Hepatocyte (in vitro differentiated cells): Measurements from ENCODE around the gene CIAO3. TPM values are rescaled to one million over a fixed set of nuclear protein-coding genes. Genes with fewer than 3 reads are reported as not detected.

Source experiments
- DNase-seq: peaks from one replicate; pipeline ENCODE4 v3.0.0-alpha.2; 2016; ENCODE audit warnings: low spot score
- H2AFZ ChIP-seq: fragments of 200-600 bp; sonication (generic); 2 replicates; pipeline ENCODE4 v1.6.0; 2016; ENCODE audit warnings: antibody characterized with exemption, mild to moderate bottlenecking
- H3K27ac ChIP-seq: fragments of 200-600 bp; sonication (generic); 2 replicates; pipeline ENCODE4 v1.5.1; 2016; ENCODE audit warnings: mild to moderate bottlenecking
- H3K27me3 ChIP-seq: fragments of 200-600 bp; sonication (generic); 2 replicates; pipeline ENCODE4 v1.6.1; 2016
- H3K36me3 ChIP-seq: fragments of 200-600 bp; sonication (generic); replicated peaks from 2 replicates; pipeline ENCODE4 v1.5.1; 2016; ENCODE audit warnings: low read depth; ENCODE audit not compliant: insufficient read depth
- H3K4me1 ChIP-seq: fragments of 200-600 bp; sonication (generic); 2 replicates; pipeline ENCODE4 v1.5.1; 2016; ENCODE audit warnings: mild to moderate bottlenecking, moderate library complexity; ENCODE audit not compliant: insufficient read depth
- H3K4me2 ChIP-seq: fragments of 200-600 bp; sonication (generic); 2 replicates; pipeline ENCODE4 v1.6.0; 2016
- H3K4me3 ChIP-seq: fragments of 200-600 bp; sonication (generic); 2 replicates; pipeline ENCODE4 v1.5.1; 2016; ENCODE audit warnings: mild to moderate bottlenecking
- H3K79me2 ChIP-seq: fragments of 200-600 bp; sonication (generic); 2 replicates; pipeline ENCODE4 v1.6.0; 2017; ENCODE audit warnings: mild to moderate bottlenecking
- H3K9me2 ChIP-seq: fragments of 200-600 bp; sonication (generic); replicated peaks from 2 replicates; pipeline ENCODE4 v1.6.0; 2017; ENCODE audit warnings: mild to moderate bottlenecking; ENCODE audit not compliant: insufficient read depth
- H3K9me3 ChIP-seq: fragments of 200-600 bp; sonication (generic); 2 replicates; pipeline ENCODE4 v1.5.1; 2016; ENCODE audit warnings: low read depth, mild to moderate bottlenecking
- H4K20me1 ChIP-seq: fragments of 200-600 bp; sonication (generic); 2 replicates; pipeline ENCODE4 v1.6.0; 2016; ENCODE audit warnings: mild to moderate bottlenecking; ENCODE audit not compliant: insufficient read depth, poor library complexity, severe bottlenecking
- CTCF ChIP-seq: fragments of 200-600 bp; sonication (generic); IDR thresholded peaks from 2 replicates; pipeline ENCODE4 v1.5.1; 2016; ENCODE audit warnings: antibody characterized with exemption, mild to moderate bottlenecking; ENCODE audit not compliant: poor library complexity
- EZH2 ChIP-seq: fragments of 200-600 bp; sonication (generic); IDR thresholded peaks from 2 replicates; pipeline ENCODE4 v1.6.1; 2016; ENCODE audit warnings: antibody characterized with exemption, mild to moderate bottlenecking, borderline replicate concordance
- EZH2phosphoT487 ChIP-seq: fragments of 200-600 bp; sonication (generic); IDR thresholded peaks from one replicate; pipeline ENCODE4 v1.6.1; 2018; ENCODE audit warnings: antibody characterized with exemption, mild to moderate bottlenecking, low read depth, moderate library complexity; ENCODE audit not compliant: unreplicated experiment, severe bottlenecking
- WGBS: methylation state at CpG from one replicate; pipeline ENCODE4 v1.1.6; 2016; ENCODE audit warnings: low lambda C conversion rate; ENCODE audit errors: missing lambda C conversion rate; 5-methylcytosine and 5-hydroxymethylcytosine counted together
- polyA plus RNA-seq: library from polyadenylated mRNA; unstranded; fragments of >200 nt; fragmentation: Nextera tagmentation; extraction: Ambion mirVana; gene quantifications from 2 replicates; pipeline ENCODE4 v1.2.1, GENCODE V29; 2016
- total RNA-seq: library from RNA; depleted of rRNA; stranded (reverse); fragments of >200 nt; gene quantifications from 2 replicates; pipeline ENCODE4 v1.2.3, GENCODE V29; 2014

Gene CIAO3
- total and polyA plus RNA-seq, 2 experiments from 2014 or later = 39.0 to 42.8 TPM

GRCh38 chr16:766820-767640 is 26.2 kb upstream of the CIAO3 start:
- Histone ChIP-seq H2AFZ (no peak overlapping the region), H3K9me3 (no peaks in the 10 kb centered on the region), H4K20me1 (no peaks in the 10 kb centered on the region), H3K36me3 (no peaks in the 10 kb centered on the region), H3K27ac (no peak overlapping the region), H3K4me2 (no peak overlapping the region), H3K9me2 (no peaks in the 10 kb centered on the region), H3K4me1 (no peaks in the 10 kb centered on the region), H3K27me3 (no peaks in the 10 kb centered on the region), H3K4me3 (no peak overlapping the region), H3K79me2 (no peaks in the 10 kb centered on the region)
- no peak for DNase-seq
- whole genome bisulfite sequencing = 87% methylated on average over 31 of the region's 48 CpGs
- TF ChIP-seq CTCF (no peak), EZH2 (no peak), EZH2phosphoT487 (no peak)

- H4K20me1 ChIP-seq = no peaks in the 10 kb centered on the region
- H3K27me3 ChIP-seq = no peaks in the 10 kb centered on the region
These were observed 25.4 kb upstream of the CIAO3 start for GRCh38 chr16:766008-766819.

GRCh38 chr16:765488-765865 is 24.7 kb upstream of the CIAO3 start:
- H3K9me2 ChIP-seq = no peaks in the 10 kb centered on the region
- H2AFZ ChIP-seq = no peak overlapping the region
- H3K27me3 ChIP-seq = no peaks in the 10 kb centered on the region
- WGBS = 94% methylated on average over 29 of the region's 29 CpGs
- TF ChIP-seq CTCF = no peak
- TF ChIP-seq EZH2 = no peak
- TF ChIP-seq EZH2phosphoT487 = no peak
- H3K4me3 ChIP-seq = no peak overlapping the region
- no peak overlapping the region for H3K27ac ChIP-seq
- H4K20me1 ChIP-seq = no peaks in the 10 kb centered on the region
- H3K4me1 ChIP-seq = peaks cover 4% of the 10 kb centered on the region
- H3K4me2 ChIP-seq = no peak overlapping the region
- H3K36me3 ChIP-seq = no peaks in the 10 kb centered on the region
- DNase-seq = no peak
- no peaks in the 10 kb centered on the region for H3K9me3 ChIP-seq
- H3K79me2 ChIP-seq = no peaks in the 10 kb centered on the region

More at GRCh38 chr16:766008-766819, 25.4 kb upstream of the CIAO3 start:
- H3K27ac ChIP-seq = no peak overlapping the region
- no peak for TF ChIP-seq EZH2phosphoT487
- TF ChIP-seq CTCF = no peak
- no peak for TF ChIP-seq EZH2
- no peak overlapping the region for H3K4me3 ChIP-seq
- no peaks in the 10 kb centered on the region for H3K4me1 ChIP-seq
- H3K9me3 ChIP-seq = no peaks in the 10 kb centered on the region
- no peaks in the 10 kb centered on the region for H3K79me2 ChIP-seq
- no peak overlapping the region for H3K4me2 ChIP-seq
- 89% methylated on average over 26 of the region's 29 CpGs for WGBS
- no peak for DNase-seq
- no peak overlapping the region for H2AFZ ChIP-seq
- no peaks in the 10 kb centered on the region for H3K9me2 ChIP-seq
- H3K36me3 ChIP-seq = no peaks in the 10 kb centered on the region
